Measurements from ENCODE around the gene TUBA3D. TPM values are rescaled to one million over a fixed set of nuclear protein-coding genes. Genes with fewer than 3 reads are reported as not detected.
"Not testable (repeated sequence)": the region's sequence is repeated elsewhere in the genome, so short reads cannot be mapped to it uniquely, and the experiment has no call there.

The TUBA3D gene
- total and polyA plus RNA-seq, 5 donors = 2.3 to 28.0 (median 10.9) TPM

DNA sequence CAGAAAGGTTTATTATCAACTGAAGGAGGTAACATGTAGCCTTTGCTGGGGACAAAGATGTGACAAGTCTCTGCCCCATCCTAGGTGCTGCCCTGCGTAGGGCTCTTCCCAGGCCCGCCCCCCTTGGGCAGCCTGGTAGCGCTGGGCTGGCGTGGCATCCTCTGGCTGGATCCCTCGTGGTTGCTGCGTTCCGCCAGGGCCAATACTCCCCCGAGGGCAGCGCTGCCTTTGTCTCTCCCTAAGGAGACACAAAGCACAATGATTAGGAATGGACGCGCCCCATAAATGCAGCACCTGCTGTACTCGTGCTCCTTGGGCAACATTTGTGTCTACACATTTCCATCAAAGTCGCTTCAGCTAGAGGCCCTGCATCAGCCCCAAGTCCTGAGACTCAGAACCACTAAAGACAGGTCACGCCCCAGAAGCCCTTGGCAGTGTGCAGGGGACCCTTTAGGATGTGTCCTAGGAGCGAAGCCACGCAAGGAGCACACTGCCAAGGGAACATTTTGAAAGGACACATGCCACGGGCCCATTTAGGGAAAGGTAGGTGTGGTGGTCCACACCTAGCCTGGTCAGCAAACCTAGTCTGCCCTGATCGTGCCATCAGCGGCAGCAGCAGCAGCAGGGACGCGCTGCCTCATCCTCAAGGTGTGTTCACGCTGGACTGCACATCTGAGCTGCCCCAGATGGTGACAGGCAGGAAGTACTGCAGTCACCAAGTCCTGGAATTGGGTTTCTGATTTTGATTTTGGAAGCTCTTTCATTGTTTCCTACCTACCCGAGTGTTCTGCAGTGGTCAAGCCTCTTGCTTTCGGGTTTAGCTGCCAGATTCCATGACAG is 8.3 kb downstream of the TUBA3D start:
- H3K4me3 ChIP-seq (ENCODE audit: low read length); H3K9me3 ChIP-seq (ENCODE audit: control insufficient read depth, low read length); H3K27me3 ChIP-seq (ENCODE audit: control insufficient read depth, insufficient read depth); H3K4me1 ChIP-seq (ENCODE audit: control insufficient read depth, insufficient read depth, low read length); ATAC-seq; H3K27ac ChIP-seq (ENCODE audit: low read length); intact Hi-C loops (cut with DNase I); DNase-seq: not testable (repeated sequence)
- whole genome bisulfite sequencing = 95% methylated on average over 23 of the region's 24 CpGs

DNA sequence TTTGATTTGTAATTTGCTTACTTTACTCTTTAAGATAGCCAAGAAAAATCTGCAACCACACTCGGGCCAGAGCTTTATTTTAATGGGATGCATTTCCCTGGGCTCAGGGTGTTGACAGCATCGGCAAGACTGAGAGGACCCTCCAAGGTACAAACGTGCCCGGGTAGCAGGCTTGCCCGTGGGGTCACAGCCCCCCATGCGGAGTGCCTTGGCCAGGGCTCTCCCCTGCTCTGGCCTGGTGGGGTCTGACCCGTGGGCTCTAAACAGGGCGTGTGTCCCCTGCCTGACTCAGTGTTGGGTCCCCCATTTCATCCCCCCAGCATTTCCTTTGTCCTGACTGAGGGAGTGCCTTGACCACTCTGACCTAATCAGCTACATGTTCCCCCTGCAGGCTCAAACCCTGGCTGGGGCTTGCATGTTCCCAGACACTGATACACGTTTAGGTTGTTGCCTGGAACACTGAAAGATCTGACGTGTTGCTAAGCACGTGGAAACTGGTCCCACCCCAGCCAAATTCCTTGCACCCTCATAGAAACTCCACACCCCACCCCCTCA is 9.1 kb downstream of the TUBA3D start:
- intact Hi-C loops (cut with DNase I); ATAC-seq; H3K4me1 ChIP-seq (ENCODE audit: control insufficient read depth, insufficient read depth, low read length); H3K27me3 ChIP-seq (ENCODE audit: control insufficient read depth, insufficient read depth); DNase-seq; H3K4me3 ChIP-seq (ENCODE audit: low read length); H3K27ac ChIP-seq (ENCODE audit: low read length); H3K9me3 ChIP-seq (ENCODE audit: control insufficient read depth, low read length): not testable (repeated sequence)
- 83% methylated on average over 11 of the region's 11 CpGs for WGBS

DNA sequence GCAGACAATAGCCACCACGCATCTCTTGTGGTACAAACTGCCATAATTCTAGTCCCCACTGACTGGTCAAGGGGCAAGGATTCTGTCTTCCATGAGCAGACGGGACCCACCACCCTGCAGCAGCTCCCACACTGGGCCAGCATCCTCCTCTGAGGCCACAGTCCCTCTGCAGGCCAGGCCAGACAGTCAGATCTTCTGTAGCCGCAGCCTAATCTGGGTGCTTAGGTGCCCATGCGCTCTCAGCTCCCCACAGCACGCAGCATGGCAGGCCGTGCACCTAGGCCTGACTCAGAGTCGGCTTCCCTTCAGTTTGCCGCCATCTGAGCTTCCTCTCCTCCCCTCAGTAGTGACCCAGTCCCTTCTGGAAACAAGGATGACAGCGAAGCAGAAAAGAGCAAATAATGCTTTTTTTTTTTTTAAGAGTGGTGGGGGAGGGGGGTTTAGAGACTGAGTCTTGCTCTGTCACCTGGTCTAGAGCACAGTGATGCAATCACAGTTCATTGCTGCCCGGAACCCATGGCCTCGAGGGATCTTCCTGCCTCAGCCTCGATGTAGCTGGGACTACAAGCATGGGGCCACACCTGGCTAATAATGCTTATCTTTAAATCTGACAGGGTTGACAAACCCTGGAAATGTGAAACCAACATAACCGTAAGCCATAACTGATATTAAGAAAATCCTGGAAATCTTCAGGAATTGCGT is 10.4 kb downstream of the TUBA3D start:
- H3K4me1 ChIP-seq (ENCODE audit: control insufficient read depth, insufficient read depth, low read length); H3K27ac ChIP-seq (ENCODE audit: low read length); H3K4me3 ChIP-seq (ENCODE audit: low read length); ATAC-seq; H3K27me3 ChIP-seq (ENCODE audit: control insufficient read depth, insufficient read depth); H3K9me3 ChIP-seq (ENCODE audit: control insufficient read depth, low read length); intact Hi-C loops (cut with DNase I): not testable (repeated sequence)
- DNase-seq = peak in 1 of 3 donors; percentile 35
- 93% methylated on average over 14 of the region's 14 CpGs for WGBS

DNA sequence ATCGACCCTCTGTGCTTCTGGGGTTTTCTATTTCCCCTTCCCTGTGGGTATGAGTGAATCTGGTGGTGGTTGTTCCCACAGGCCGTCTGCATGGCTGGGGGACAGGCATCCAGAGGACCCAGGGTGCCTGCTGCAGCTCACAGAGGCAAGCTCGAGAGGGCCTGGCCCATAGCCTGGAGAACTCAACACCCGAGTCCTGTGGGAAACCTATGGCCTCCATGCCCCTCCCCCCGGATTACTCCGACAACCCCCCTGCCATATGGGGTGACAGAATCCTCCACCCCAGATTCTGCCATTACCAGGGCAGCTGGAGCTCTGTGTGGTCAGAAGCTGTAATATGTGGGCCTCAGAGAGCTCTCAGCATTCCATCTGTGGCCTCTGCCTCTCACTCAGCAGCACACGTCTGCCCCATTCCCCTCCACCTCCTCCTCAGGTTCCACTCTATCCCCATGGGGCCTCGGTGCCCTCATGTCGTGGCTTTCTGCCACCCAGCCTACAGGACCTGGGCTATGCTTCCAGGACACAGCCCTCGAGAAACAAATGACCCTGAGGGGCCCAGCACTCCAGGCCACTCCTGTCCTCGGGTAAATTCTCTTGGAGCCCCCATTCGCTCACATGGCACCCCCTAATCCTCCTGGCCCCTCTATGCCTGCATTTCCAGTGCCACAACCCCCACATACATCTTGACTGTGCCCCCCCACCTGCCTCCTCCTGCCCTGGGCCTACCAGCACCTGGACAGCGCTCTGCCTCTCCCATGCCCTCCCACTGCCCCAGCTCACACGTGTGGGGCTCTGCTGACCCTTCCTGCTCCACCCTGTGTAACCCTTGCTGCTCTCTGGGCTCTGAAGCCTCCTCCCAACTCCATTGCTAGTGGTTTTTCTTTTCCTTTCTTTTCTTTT is 12.6 kb downstream of the TUBA3D start:
- no peaks in the 10 kb centered on the region for H3K9me3 ChIP-seq (ENCODE audit: control insufficient read depth, low read length)
- peak in 1 of 3 donors; percentile 71 for DNase-seq
- H3K4me3 ChIP-seq (ENCODE audit: low read length) = no peak overlapping the region
- ATAC-seq = no peak
- intact Hi-C loops (cut with DNase I) = no loop called here
- H3K27ac ChIP-seq (ENCODE audit: low read length) = no peak overlapping the region
- H3K27me3 ChIP-seq (ENCODE audit: control insufficient read depth, insufficient read depth) = no peaks in the 10 kb centered on the region
- peaks cover 2% of the 10 kb centered on the region for H3K4me1 ChIP-seq (ENCODE audit: control insufficient read depth, insufficient read depth, low read length)
- WGBS = 63% methylated on average over 14 of the region's 14 CpGs

DNA sequence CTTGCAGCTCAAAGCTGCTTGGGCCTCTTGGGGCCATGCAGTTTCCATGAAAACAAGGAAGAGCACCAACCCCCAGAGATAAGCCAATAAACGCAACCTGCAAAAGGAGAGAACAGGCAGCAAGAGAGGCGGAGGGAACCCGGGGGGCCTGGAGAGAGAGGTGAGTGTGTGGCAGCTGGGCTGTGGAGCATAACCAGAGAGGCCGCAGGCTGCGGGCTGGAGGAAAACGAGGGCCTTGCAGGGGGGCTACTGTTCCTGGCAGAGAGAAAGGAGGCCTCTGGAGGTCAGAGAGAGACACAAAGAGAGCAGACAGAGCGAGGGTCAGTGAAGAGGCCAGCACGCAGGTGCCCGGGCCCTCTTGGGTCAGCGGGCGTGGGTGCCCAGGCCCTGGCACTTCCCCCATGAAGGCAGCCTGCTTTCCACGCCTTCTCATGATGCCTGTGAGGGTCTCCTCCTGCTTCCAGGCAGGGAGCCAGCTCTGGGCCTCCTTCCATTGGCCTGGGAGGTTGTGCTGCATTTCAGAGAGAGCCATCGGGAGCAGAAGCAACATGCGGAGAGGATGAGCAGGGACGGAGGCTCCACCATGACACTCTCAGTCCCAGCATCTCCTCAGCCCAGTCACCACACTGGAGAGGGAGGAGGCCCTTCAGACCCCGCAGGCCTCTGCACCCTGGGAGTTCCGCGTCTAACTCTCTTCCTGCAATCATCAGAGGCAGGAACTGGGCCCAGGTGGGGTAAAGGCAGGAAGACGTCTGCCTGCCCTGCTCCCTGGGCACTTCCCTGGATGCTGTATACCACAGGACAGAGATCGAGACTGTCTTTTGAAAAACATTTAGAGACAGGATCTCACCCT is 14.9 kb downstream of the TUBA3D start:
- intact Hi-C loops (cut with DNase I); ATAC-seq; H3K9me3 ChIP-seq (ENCODE audit: control insufficient read depth, low read length); H3K27me3 ChIP-seq (ENCODE audit: control insufficient read depth, insufficient read depth); H3K4me3 ChIP-seq (ENCODE audit: low read length); H3K27ac ChIP-seq (ENCODE audit: low read length); H3K4me1 ChIP-seq (ENCODE audit: control insufficient read depth, insufficient read depth, low read length): not testable (repeated sequence)
- peak in 2 of 3 donors; percentile 34 to 36 for DNase-seq
- WGBS = 74% methylated on average over 20 of the region's 20 CpGs

DNA sequence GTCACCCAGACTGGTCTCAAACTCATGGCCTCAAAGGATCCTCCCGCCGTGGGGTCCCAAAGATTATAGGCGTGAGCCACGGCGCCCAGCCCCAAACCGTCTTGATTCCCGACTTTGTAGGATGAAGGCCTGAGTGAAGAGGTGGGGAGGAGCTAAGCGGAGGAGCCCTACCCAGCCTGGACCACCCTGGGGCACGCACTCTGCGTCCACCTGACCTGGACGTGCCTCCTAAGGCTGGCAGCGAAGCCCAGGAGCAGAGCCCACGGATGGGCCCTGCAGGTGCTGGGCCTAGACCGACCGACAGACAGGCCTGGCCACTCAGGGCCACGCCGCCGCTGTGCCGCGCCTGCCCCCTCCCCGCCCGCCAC is 15.5 kb downstream of the TUBA3D start:
- intact Hi-C loops (cut with DNase I); H3K9me3 ChIP-seq (ENCODE audit: control insufficient read depth, low read length); H3K27ac ChIP-seq (ENCODE audit: low read length); H3K4me3 ChIP-seq (ENCODE audit: low read length); H3K27me3 ChIP-seq (ENCODE audit: control insufficient read depth, insufficient read depth); H3K4me1 ChIP-seq (ENCODE audit: control insufficient read depth, insufficient read depth, low read length): not testable (repeated sequence)
- WGBS = 45% methylated on average over 20 of the region's 22 CpGs
- peak in 1 of 2 donors; percentile 5 for ATAC-seq
- peak in 1 of 3 donors; percentile 41 for DNase-seq

DNA sequence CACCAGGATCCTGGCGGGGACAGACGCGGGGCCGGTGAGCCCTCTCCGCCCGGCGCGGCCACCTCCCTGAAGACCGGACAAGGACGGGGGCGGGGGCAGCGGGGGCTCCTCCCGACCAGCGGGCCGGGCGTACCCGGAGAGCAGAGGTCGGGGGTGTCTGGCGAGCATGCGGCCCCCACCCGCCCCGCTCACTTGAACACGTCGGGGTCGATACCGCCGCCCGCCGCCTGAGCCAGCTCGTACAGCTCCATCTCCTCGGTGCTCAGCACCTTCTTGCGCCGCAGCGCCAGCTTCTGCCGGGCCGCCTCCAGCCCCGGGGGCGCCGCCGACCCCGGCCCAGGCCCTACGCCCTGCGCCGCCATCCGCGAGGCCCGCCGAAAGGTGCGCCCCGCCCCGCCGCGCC is 16.1 kb downstream of the TUBA3D start, which contains the start of gene MZT2A:
MZT2A (minus strand) TSS at position 383 of the 403 bp plus-strand sequence; CDS start at position 362, 21 bp downstream.
- H3K27me3 ChIP-seq (ENCODE audit: control insufficient read depth, insufficient read depth); intact Hi-C loops (cut with DNase I); H3K9me3 ChIP-seq (ENCODE audit: control insufficient read depth, low read length); H3K4me1 ChIP-seq (ENCODE audit: control insufficient read depth, insufficient read depth, low read length): not testable (repeated sequence)
- peak within 1 kb of the TSS; percentile 57 for H3K27ac ChIP-seq (ENCODE audit: low read length)
- peak within 1 kb of the TSS; percentile 59 for H3K4me3 ChIP-seq (ENCODE audit: low read length)
- DNase-seq = peak in 1 of 3 donors; percentile 42
- 1% methylated on average over 53 of the region's 53 CpGs for WGBS
- ATAC-seq = peak; percentile 1

DNA sequence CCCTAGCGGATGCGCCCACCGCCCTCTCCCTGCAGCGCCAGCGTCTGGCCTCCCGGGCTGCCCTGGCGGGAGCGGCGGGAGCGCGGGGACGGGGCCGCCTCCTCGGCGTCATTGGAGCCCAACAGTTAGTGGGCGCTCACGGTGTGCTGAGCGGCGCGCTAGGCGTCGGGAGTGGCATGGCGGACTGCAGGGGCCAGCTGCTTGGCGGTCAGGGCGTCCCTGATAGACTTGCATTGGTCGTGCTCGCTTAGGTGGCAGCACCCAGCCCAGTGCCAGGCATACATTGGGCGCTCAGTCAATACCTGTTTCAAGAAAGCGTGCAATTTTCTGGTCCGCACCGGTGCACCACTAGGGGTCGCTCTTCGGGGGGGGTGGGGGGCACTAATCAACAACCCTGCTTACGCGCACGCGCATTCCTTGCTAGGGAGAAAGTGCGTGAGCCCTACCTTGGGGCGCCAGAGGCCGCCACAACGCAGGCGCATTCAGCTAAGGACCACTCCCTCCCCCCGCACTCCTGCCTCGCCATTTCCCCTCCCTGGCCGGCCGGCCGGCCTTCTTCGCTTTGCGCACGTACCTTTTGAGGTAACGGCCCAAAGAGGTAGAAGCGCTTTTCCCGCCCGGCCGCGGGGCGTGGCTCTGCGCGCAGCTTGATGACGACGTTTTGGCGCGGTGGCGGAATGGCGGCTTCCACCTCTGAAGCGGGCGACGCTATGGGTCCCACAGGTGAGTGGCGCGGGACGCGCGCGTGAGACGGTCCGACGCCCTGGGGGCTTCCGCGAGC is 16.7 kb downstream of the TUBA3D start:
- Histone ChIP-seq H3K27me3 (ENCODE audit: control insufficient read depth, insufficient read depth) (no peaks in the 10 kb centered on the region), H3K27ac (ENCODE audit: low read length) (peak overlapping the region; percentile 57), H3K9me3 (ENCODE audit: control insufficient read depth, low read length) (no peaks in the 10 kb centered on the region), H3K4me1 (ENCODE audit: control insufficient read depth, insufficient read depth, low read length) (peaks cover 5% of the 10 kb centered on the region), H3K4me3 (ENCODE audit: low read length) (peak overlapping the region; percentile 59)
- intact Hi-C loops (cut with DNase I) = no loop called here
- DNase-seq (peak; percentile 92 to 97 (median 96)), ATAC-seq (peak; percentile 94)
- under 1% methylated on average over 78 of the region's 79 CpGs for WGBS

DNA sequence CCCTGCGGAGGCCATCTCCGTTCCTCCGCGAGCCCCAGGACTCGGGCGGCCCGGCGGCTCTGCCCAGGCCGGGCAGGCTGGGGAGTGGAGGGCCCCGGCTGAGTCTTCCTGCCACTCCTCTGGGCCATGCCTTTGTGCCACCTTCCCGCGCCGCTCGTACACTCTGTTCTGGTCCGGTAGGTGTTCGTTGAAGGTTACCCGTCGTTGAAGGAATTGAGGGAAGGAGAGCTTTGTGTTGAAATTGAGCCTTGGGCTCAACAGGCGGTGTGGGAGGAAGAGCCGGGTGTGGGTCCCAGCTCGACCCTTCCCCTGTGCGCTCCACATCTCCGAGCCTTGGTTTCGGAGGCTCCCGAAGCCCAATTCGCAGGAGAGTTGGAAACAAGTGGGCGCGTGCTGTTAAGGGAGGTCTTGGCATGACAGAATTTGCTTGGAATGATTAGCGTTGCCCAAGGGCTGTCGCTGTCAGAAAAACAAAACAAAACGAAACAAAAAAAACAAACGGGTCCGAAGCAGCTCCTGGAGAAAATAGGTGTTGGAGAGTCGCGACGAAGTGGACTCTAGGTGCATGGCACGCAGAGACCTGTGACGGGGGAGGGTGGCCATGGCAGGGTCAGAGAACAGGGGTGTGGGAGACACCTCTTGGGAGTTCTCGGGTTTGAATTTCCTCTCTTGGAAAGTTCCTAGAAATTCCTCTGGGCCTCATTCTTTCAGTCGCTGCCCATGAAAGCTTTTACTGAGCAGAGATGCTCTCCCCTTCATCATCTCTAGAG is 17.5 kb downstream of the TUBA3D start:
- intact Hi-C loops (cut with DNase I) = no loop called here
- H3K4me3 ChIP-seq (ENCODE audit: low read length) = peak overlapping the region; percentile 59

More for the DNA sequence above, 17.5 kb downstream of the TUBA3D start:
- under 1% methylated on average over 40 of the region's 40 CpGs for WGBS
- H3K27ac ChIP-seq (ENCODE audit: low read length) = peak overlapping the region; percentile 8
- no peak for DNase-seq
- no peaks in the 10 kb centered on the region for H3K9me3 ChIP-seq (ENCODE audit: control insufficient read depth, low read length)
- H3K27me3 ChIP-seq (ENCODE audit: control insufficient read depth, insufficient read depth) = no peaks in the 10 kb centered on the region
- ATAC-seq = peak; percentile 36 to 55
- H3K4me1 ChIP-seq (ENCODE audit: control insufficient read depth, insufficient read depth, low read length) = peaks cover 5% of the 10 kb centered on the region

Data from right cardiac atrium (tissue), 5 donors.